ENCODE measurements around the gene PAX2. TPM values are rescaled to one million over a fixed set of nuclear protein-coding genes. Genes with fewer than 3 reads are reported as not detected.

Gene PAX2
- total RNA-seq, 1 experiment from 2014 or later = not detected

- Histone ChIP-seq H2AFZ (no peak overlapping the region), H3K9me3 (ENCODE audit: insufficient read depth, low read depth) (no peaks in the 10 kb centered on the region), H3K4me3 (no peak overlapping the region), H3K4me1 (replicated peaks; ENCODE audit: insufficient read depth) (no peaks in the 10 kb centered on the region), H3F3A (ENCODE audit: insufficient read depth, low read depth) (no peaks in the 10 kb centered on the region), H3K27me3 (ENCODE audit: insufficient read depth, low read depth) (peaks cover 59% of the 10 kb centered on the region), H4K20me1 (ENCODE audit: insufficient read depth) (no peaks in the 10 kb centered on the region), H3K27ac (no peak overlapping the region), H3K79me2 (ENCODE audit: low read depth) (no peaks in the 10 kb centered on the region), H3K4me2 (no peak overlapping the region), H3K36me3 (ENCODE audit: low read depth) (no peaks in the 10 kb centered on the region), H3K9me2 (ENCODE audit: insufficient read depth) (no peaks in the 10 kb centered on the region)
- no peak for TF ChIP-seq EZH2 (IDR thresholded peaks at IDR 0.05; ENCODE audit: low read depth)
- TF ChIP-seq, protein P1, sequence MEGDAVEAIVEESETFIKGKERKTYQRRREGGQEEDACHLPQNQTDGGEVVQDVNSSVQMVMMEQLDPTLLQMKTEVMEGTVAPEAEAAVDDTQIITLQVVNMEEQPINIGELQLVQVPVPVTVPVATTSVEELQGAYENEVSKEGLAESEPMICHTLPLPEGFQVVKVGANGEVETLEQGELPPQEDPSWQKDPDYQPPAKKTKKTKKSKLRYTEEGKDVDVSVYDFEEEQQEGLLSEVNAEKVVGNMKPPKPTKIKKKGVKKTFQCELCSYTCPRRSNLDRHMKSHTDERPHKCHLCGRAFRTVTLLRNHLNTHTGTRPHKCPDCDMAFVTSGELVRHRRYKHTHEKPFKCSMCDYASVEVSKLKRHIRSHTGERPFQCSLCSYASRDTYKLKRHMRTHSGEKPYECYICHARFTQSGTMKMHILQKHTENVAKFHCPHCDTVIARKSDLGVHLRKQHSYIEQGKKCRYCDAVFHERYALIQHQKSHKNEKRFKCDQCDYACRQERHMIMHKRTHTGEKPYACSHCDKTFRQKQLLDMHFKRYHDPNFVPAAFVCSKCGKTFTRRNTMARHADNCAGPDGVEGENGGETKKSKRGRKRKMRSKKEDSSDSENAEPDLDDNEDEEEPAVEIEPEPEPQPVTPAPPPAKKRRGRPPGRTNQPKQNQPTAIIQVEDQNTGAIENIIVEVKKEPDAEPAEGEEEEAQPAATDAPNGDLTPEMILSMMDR (conservative IDR thresholded peaks at IDR 0.05) = no peak
- no TSS peak for BruUV-seq (replicated peaks)
- DNase-seq = no peak
- intact Hi-C loops (cut with micrococcal nuclease; ENCODE audit: unreplicated experiment) = no loop called here
- ChIA-PET CTCF (interaction anchor here (0.5 kb wide), 1 partner anchor 108 kb away, joined by 4 read pairs; no protein-coding TSS in a partner anchor), POLR2A (ENCODE audit: unreplicated experiment) (no interaction called here)
These were observed 103.4 kb downstream of the PAX2 start for GRCh38 chr10:100848770-100849169.

DNA sequence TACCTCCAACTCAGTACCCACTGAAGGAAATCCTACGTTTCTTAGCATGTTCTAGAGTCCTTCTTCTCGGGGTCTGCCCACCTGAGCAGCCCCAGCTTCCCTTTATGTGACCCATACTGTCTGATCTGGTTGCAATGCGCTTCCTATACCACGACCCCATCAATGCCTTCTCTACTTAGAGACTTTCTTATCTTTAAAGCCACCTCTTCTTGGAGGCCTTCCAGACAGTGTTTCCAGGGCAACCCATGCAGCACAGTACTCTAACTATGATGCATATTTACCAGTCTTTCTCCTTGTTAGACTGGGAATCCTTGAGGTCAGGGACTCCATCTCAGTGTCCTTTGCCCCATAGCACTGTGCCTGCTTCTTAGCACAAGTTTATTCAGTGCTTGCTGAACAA lies 112.9 kb downstream of the PAX2 start:
- H3K9me3 ChIP-seq (ENCODE audit: insufficient read depth, low read depth) = no peaks in the 10 kb centered on the region
- H3K4me2 ChIP-seq = no peak overlapping the region
- intact Hi-C loops (cut with micrococcal nuclease; ENCODE audit: unreplicated experiment) = no loop called here
- no peak overlapping the region for H2AFZ ChIP-seq
- no peaks in the 10 kb centered on the region for H3F3A ChIP-seq (ENCODE audit: insufficient read depth, low read depth)
- H3K27ac ChIP-seq = no peak overlapping the region
- DNase-seq = no peak
- no peaks in the 10 kb centered on the region for H4K20me1 ChIP-seq (ENCODE audit: insufficient read depth)
- TF ChIP-seq, protein P1 (conservative IDR thresholded peaks at IDR 0.05) = no peak
- TF ChIP-seq EZH2 (IDR thresholded peaks at IDR 0.05; ENCODE audit: low read depth) = no peak
- no peaks in the 10 kb centered on the region for H3K36me3 ChIP-seq (ENCODE audit: low read depth)
- H3K4me3 ChIP-seq = no peak overlapping the region
- H3K79me2 ChIP-seq (ENCODE audit: low read depth) = no peaks in the 10 kb centered on the region
- peaks cover 87% of the 10 kb centered on the region for H3K27me3 ChIP-seq (ENCODE audit: insufficient read depth, low read depth)
- no peaks in the 10 kb centered on the region for H3K9me2 ChIP-seq (ENCODE audit: insufficient read depth)
- no peaks in the 10 kb centered on the region for H3K4me1 ChIP-seq (replicated peaks; ENCODE audit: insufficient read depth)
- BruUV-seq (replicated peaks) = no TSS peak
- POLR2A ChIA-PET (ENCODE audit: unreplicated experiment) = no interaction called here
- CTCF ChIA-PET = no interaction called here

DNA sequence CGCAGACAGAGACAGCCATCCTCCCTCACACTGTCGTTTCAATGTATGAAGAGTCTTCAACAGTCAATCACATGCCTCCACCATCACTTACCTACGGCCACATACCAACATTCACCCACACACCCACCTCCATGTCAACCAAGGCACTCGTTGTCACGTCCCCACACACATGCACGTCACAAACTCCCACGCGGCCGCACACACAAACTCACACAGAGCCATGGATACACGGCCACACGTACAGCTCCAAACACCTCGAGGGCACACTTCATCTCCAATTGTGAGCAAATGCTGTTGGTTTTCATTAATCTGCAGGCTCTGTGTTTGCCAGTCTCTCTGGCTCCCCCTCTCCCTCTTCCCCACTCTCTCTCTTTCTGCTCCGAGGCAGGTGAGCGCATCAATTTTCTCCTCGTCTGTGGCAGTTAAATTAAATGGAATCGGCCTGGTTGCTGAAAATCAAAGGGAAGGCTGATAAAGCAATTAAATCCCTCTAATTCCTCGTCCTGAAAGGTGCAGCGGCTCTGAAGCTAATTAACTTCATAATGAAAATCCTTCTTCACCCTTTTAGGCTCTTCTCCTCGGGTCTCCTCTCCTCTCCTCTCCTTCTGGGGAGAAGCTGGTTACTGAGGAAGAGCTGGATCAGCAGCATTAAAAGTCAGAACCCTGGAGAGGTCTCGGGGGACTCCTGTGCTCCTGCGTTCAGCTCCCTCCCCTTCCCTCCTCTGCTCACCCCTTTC lies 113.5 kb downstream of the PAX2 start:
- intact Hi-C loops (cut with micrococcal nuclease; ENCODE audit: unreplicated experiment) = no loop called here
- Histone ChIP-seq H4K20me1 (ENCODE audit: insufficient read depth) (no peaks in the 10 kb centered on the region), H3F3A (ENCODE audit: insufficient read depth, low read depth) (no peaks in the 10 kb centered on the region), H3K4me1 (replicated peaks; ENCODE audit: insufficient read depth) (no peaks in the 10 kb centered on the region), H3K4me3 (no peak overlapping the region), H3K27ac (no peak overlapping the region), H2AFZ (no peak overlapping the region), H3K9me2 (ENCODE audit: insufficient read depth) (no peaks in the 10 kb centered on the region), H3K27me3 (ENCODE audit: insufficient read depth, low read depth) (peaks cover 90% of the 10 kb centered on the region), H3K4me2 (no peak overlapping the region), H3K36me3 (ENCODE audit: low read depth) (no peaks in the 10 kb centered on the region), H3K9me3 (ENCODE audit: insufficient read depth, low read depth) (no peaks in the 10 kb centered on the region), H3K79me2 (ENCODE audit: low read depth) (no peaks in the 10 kb centered on the region)
- TF ChIP-seq EZH2 (IDR thresholded peaks at IDR 0.05; ENCODE audit: low read depth) = no peak
- TF ChIP-seq, protein P1 (conservative IDR thresholded peaks at IDR 0.05) = no peak
- CTCF ChIA-PET = no interaction called here
- DNase-seq = no peak
- BruUV-seq (replicated peaks) = no TSS peak
- POLR2A ChIA-PET (ENCODE audit: unreplicated experiment) = no interaction called here

Data from PC-9 (cell line).